SK-N-MC (cell line): Measurements from ENCODE around the gene SNRPE.

Experiments
- DNase-seq: peaks from one replicate; pipeline ENCODE4 v3.0.0-alpha.2; 2011; ENCODE audit warnings: low read depth, low spot score
- H3K27ac ChIP-seq: fragments of 200-600 bp; sonication (generic); 2 replicates; pipeline ENCODE4 v1.5.1; 2016; ENCODE audit warnings: mixed run types
- H3K36me3 ChIP-seq: fragments of 200-600 bp; sonication (generic); 2 replicates; pipeline ENCODE4 v1.6.1; 2017; ENCODE audit warnings: antibody characterized with exemption, low read length, mixed read lengths; ENCODE audit not compliant: insufficient read depth
- H3K4me3 ChIP-seq: fragments of 200-600 bp; sonication (generic); 2 replicates; pipeline ENCODE4 v1.5.1; 2016
- H3K9ac ChIP-seq: fragments of 200-600 bp; sonication (generic); 2 replicates; pipeline ENCODE4 v1.8.0; 2017; ENCODE audit warnings: mixed run types, mixed read lengths; ENCODE audit not compliant: insufficient read length
- H3K9me3 ChIP-seq: fragments of 200-600 bp; sonication (generic); 2 replicates; pipeline ENCODE4 v1.6.1; 2017; ENCODE audit warnings: low read depth, mild to moderate bottlenecking, antibody characterized with exemption, low read length, moderate library complexity, mixed read lengths
- EZH2 ChIP-seq: fragments of 200-600 bp; sonication (generic); IDR thresholded peaks from one replicate; pipeline ENCODE4 v1.6.1; 2017; ENCODE audit warnings: antibody characterized with exemption
- FOXP2 ChIP-seq: optimal IDR thresholded peaks from 2 replicates; pipeline ENCODE3; 2011; ENCODE audit warnings: mild to moderate bottlenecking, moderate library complexity; ENCODE audit not compliant: insufficient read depth; ENCODE audit errors: extremely low read length, control extremely low read depth
- POLR2AphosphoS5 ChIP-seq: IDR thresholded peaks from 2 replicates; pipeline ENCODE4 v1.6.1; 2012; ENCODE audit warnings: mild to moderate bottlenecking, low read depth, low read length, borderline replicate concordance

Gene SNRPE

GRCh38 chr1:203899353-203899716 lies 37.9 kb downstream of the SNRPE start:
- Histone ChIP-seq H3K9me3 (no peaks in the 10 kb centered on the region; the same call in 1 of the 2 replicates), H3K27ac (no peak overlapping the region), H3K4me3 (no peak overlapping the region), H3K9ac (no peak overlapping the region), H3K36me3 (no peaks in the 10 kb centered on the region)
- TF ChIP-seq FOXP2 (no peak), EZH2 (no peak), POLR2AphosphoS5 (no peak)
- no peak for DNase-seq

GRCh38 chr1:203899869-203900714 lies 38.7 kb downstream of the SNRPE start:
- no peaks in the 10 kb centered on the region for H3K36me3 ChIP-seq
- H3K9ac ChIP-seq, result no peak overlapping the region
- no peak for TF ChIP-seq FOXP2
- no peak for TF ChIP-seq POLR2AphosphoS5
- TF ChIP-seq EZH2, result no peak
- H3K27ac ChIP-seq, result no peak overlapping the region
- H3K9me3 ChIP-seq, result no peaks in the 10 kb centered on the region
- H3K4me3 ChIP-seq, result no peak overlapping the region
- no peak for DNase-seq

GRCh38 chr1:203901581-203901980 lies 40.2 kb downstream of the SNRPE start:
- no peak overlapping the region for H3K27ac ChIP-seq
- H3K36me3 ChIP-seq, result no peaks in the 10 kb centered on the region
- no peak overlapping the region for H3K9ac ChIP-seq
- H3K4me3 ChIP-seq, result no peak overlapping the region
- no peak for TF ChIP-seq POLR2AphosphoS5
- TF ChIP-seq FOXP2, result no peak
- no peak for TF ChIP-seq EZH2
- DNase-seq, result no peak
- no peaks in the 10 kb centered on the region for H3K9me3 ChIP-seq

- no peak overlapping the region for H3K27ac ChIP-seq
- H3K9ac ChIP-seq, result no peak overlapping the region
- H3K9me3 ChIP-seq, result no peaks in the 10 kb centered on the region
- no peak overlapping the region for H3K4me3 ChIP-seq
- no peak for DNase-seq
- H3K36me3 ChIP-seq, result no peaks in the 10 kb centered on the region
- no peak for TF ChIP-seq FOXP2
- no peak for TF ChIP-seq POLR2AphosphoS5
Observed at GRCh38 chr1:203905275-203905674, 43.9 kb downstream of the SNRPE start.

- TF ChIP-seq FOXP2, result no peak
- no peak for TF ChIP-seq POLR2AphosphoS5
- TF ChIP-seq EZH2, result no peak
- DNase-seq, result peak; percentile 32
- H3K36me3 ChIP-seq, result no peaks in the 10 kb centered on the region
- no peaks in the 10 kb centered on the region for H3K9me3 ChIP-seq
- no peak overlapping the region for H3K27ac ChIP-seq
- no peak overlapping the region for H3K4me3 ChIP-seq
- H3K9ac ChIP-seq, result no peak overlapping the region
Observed at GRCh38 chr1:203906932-203907331, 45.5 kb downstream of the SNRPE start.

- no peak for DNase-seq
- Histone ChIP-seq H3K27ac (no peak overlapping the region), H3K9ac (no peak overlapping the region), H3K36me3 (no peaks in the 10 kb centered on the region), H3K4me3 (no peak overlapping the region), H3K9me3 (no peaks in the 10 kb centered on the region)
- no peak for TF ChIP-seq POLR2AphosphoS5
- TF ChIP-seq FOXP2, result no peak
- TF ChIP-seq EZH2, result no peak
Observed at GRCh38 chr1:203907901-203908300, 46.5 kb downstream of the SNRPE start.

GRCh38 chr1:203911806-203912205 lies 50.4 kb downstream of the SNRPE start:
- DNase-seq, result no peak
- no peak for TF ChIP-seq POLR2AphosphoS5
- TF ChIP-seq EZH2, result no peak
- no peak for TF ChIP-seq FOXP2
- no peak overlapping the region for H3K4me3 ChIP-seq
- no peaks in the 10 kb centered on the region for H3K9me3 ChIP-seq
- no peaks in the 10 kb centered on the region for H3K36me3 ChIP-seq
- no peak overlapping the region for H3K27ac ChIP-seq
- H3K9ac ChIP-seq, result no peak overlapping the region

GRCh38 chr1:203913073-203913521 lies 51.7 kb downstream of the SNRPE start:
- TF ChIP-seq EZH2 (no peak), FOXP2 (no peak), POLR2AphosphoS5 (no peak)

GRCh38 chr1:203914292-203914691 lies 52.9 kb downstream of the SNRPE start:
- Histone ChIP-seq H3K4me3 (no peak overlapping the region), H3K9me3 (no peaks in the 10 kb centered on the region), H3K9ac (no peak overlapping the region), H3K36me3 (no peaks in the 10 kb centered on the region), H3K27ac (no peak overlapping the region)
- no peak for DNase-seq
- no peak for TF ChIP-seq EZH2
- TF ChIP-seq FOXP2, result no peak
- no peak for TF ChIP-seq POLR2AphosphoS5

More at GRCh38 chr1:203913073-203913521, 51.7 kb downstream of the SNRPE start:
- Histone ChIP-seq H3K36me3 (no peaks in the 10 kb centered on the region), H3K27ac (no peak overlapping the region), H3K9me3 (no peaks in the 10 kb centered on the region), H3K4me3 (no peak overlapping the region), H3K9ac (no peak overlapping the region)
- no peak for DNase-seq
